Mammary epithelial cell (primary cell): ENCODE results near the gene OLA1.

ENCODE experiments used
- EZH2 ChIP-seq: IDR thresholded peaks from 2 replicates; pipeline ENCODE4 v1.6.1; 2012; ENCODE audit warnings: low read length, inconsistent platforms, borderline replicate concordance
- TF ChIP-seq, protein P1 (sequence below), 2 donors: IDR thresholded peaks in 1 of 2; conservative IDR thresholded peaks in 1 of 2; 2 replicates each; pipeline ENCODE4 v1.5.1; 2011 to 2012; ENCODE audit warnings: inconsistent platforms in 2 of 2, low read length in 2 of 2, mild to moderate bottlenecking in 2 of 2, control low read depth in 1 of 2, low read depth in 1 of 2; ENCODE audit not compliant: insufficient read depth in 1 of 2; ENCODE audit errors: extremely low read depth in 1 of 2

- TF ChIP-seq, protein P1, sequence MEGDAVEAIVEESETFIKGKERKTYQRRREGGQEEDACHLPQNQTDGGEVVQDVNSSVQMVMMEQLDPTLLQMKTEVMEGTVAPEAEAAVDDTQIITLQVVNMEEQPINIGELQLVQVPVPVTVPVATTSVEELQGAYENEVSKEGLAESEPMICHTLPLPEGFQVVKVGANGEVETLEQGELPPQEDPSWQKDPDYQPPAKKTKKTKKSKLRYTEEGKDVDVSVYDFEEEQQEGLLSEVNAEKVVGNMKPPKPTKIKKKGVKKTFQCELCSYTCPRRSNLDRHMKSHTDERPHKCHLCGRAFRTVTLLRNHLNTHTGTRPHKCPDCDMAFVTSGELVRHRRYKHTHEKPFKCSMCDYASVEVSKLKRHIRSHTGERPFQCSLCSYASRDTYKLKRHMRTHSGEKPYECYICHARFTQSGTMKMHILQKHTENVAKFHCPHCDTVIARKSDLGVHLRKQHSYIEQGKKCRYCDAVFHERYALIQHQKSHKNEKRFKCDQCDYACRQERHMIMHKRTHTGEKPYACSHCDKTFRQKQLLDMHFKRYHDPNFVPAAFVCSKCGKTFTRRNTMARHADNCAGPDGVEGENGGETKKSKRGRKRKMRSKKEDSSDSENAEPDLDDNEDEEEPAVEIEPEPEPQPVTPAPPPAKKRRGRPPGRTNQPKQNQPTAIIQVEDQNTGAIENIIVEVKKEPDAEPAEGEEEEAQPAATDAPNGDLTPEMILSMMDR (conservative IDR thresholded peaks at IDR 0.05 in 1 of 2, IDR thresholded peaks at IDR 0.05 in 1 of 2; ENCODE audit: extremely low read depth in 1 of 2, insufficient read depth in 1 of 2, low read depth in 1 of 2, low read length in 2 of 2), result no peak
- no peak for TF ChIP-seq EZH2
These were observed 176.3 kb downstream of the OLA1 start for GRCh38 chr2:174072069-174072468.
